HFFc6 (cell line): ENCODE data around the gene RFX7. TPM values are rescaled to one million over a fixed set of nuclear protein-coding genes. Genes with fewer than 3 reads are reported as not detected.

ENCODE experiments used
- DNase-seq: peaks from one replicate; pipeline ENCODE4 v3.0.0-alpha.2; 2018
- H3K27ac Mint-ChIP-seq: 2 replicates; pipeline ENCODE4 v1.8.0; 2020; ENCODE audit warnings: mild to moderate bottlenecking, mixed read lengths
- H3K27me3 Mint-ChIP-seq: 2 replicates; pipeline ENCODE4 v1.8.0; 2021; ENCODE audit warnings: mild to moderate bottlenecking, moderate library complexity, mixed read lengths; ENCODE audit not compliant: insufficient read depth
- H3K36me3 Mint-ChIP-seq: 2 replicates; pipeline ENCODE4 v1.8.0; 2021; ENCODE audit warnings: low read depth, mixed read lengths
- H3K4me1 Mint-ChIP-seq: 2 replicates; pipeline ENCODE4 v1.8.0; 2020; ENCODE audit warnings: low read depth, mixed read lengths
- H3K4me3 Mint-ChIP-seq: 2 replicates; pipeline ENCODE4 v1.8.0; 2020; ENCODE audit warnings: mild to moderate bottlenecking, moderate library complexity, mixed read lengths
- H3K9me3 Mint-ChIP-seq: 2 replicates; pipeline ENCODE4 v1.8.0; 2020; ENCODE audit warnings: mild to moderate bottlenecking, mixed read lengths
- total RNA-seq, 6 experiments: library from RNA; stranded (reverse); fragmentation: NEBNext Ultra II Directional; extraction: Animal tissue kit (Norgen Biotek cat#: 25700); gene quantifications; 2 replicates in 1 of 6; 3 replicates in 5 of 6; pipeline ENCODE4 v1.2.3, GENCODE V29; 2021
- TF ChIP-seq, protein P1 (sequence below): fragments of 200-600 bp; sonication (generic); IDR thresholded peaks from 2 replicates; pipeline ENCODE4 v1.5.0; 2021; ENCODE audit warnings: antibody characterized with exemption, mild to moderate bottlenecking

The RFX7 gene
- total RNA-seq, 6 experiments from 2014 or later, result 13.8 to 20.1 (median 16.5) TPM

DNA sequence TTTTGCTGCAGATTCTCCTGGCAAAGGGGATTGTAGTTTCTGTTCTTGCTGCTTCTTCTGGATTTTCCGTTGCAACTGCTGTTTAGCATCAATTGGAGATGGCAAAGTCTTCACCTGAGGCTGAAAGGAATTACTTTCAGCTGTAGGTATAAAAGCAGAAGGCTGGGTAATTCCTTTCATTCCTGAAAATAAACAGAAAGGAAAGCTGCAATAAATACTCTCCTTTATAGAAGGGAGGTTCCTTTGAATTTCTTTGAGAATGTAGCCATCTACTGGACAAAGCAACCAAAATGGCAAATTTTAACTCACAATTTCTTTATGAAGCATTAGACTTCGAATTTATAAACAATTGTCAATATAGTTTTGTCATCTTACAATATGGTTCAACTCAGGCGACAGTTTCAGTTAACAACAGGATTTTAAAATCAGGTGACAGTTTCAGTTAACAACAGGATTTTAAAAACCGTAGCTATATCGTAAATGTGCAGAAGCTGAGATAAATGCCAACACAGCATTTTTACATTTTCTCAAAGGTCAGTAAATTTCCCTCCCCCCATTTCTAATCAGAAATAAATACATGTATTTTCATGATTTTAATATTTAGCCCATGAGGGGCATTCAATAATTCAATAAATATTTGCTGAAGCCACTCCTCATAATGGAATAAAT, 145.3 kb downstream of the RFX7 start:
- no peaks in the 10 kb centered on the region for H3K27me3 Mint-ChIP-seq
- H3K36me3 Mint-ChIP-seq, result peaks cover 33% of the 10 kb centered on the region
- H3K9me3 Mint-ChIP-seq, result no peaks in the 10 kb centered on the region
- H3K4me1 Mint-ChIP-seq, result peaks cover 7% of the 10 kb centered on the region; the same call in 1 of the 2 replicates
- H3K4me3 Mint-ChIP-seq, result no peak overlapping the region
- no peak for DNase-seq
- H3K27ac Mint-ChIP-seq, result no peak overlapping the region
- TF ChIP-seq, protein P1, sequence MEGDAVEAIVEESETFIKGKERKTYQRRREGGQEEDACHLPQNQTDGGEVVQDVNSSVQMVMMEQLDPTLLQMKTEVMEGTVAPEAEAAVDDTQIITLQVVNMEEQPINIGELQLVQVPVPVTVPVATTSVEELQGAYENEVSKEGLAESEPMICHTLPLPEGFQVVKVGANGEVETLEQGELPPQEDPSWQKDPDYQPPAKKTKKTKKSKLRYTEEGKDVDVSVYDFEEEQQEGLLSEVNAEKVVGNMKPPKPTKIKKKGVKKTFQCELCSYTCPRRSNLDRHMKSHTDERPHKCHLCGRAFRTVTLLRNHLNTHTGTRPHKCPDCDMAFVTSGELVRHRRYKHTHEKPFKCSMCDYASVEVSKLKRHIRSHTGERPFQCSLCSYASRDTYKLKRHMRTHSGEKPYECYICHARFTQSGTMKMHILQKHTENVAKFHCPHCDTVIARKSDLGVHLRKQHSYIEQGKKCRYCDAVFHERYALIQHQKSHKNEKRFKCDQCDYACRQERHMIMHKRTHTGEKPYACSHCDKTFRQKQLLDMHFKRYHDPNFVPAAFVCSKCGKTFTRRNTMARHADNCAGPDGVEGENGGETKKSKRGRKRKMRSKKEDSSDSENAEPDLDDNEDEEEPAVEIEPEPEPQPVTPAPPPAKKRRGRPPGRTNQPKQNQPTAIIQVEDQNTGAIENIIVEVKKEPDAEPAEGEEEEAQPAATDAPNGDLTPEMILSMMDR, result peak; percentile 53; the same call in 1 of the 2 replicates

DNA sequence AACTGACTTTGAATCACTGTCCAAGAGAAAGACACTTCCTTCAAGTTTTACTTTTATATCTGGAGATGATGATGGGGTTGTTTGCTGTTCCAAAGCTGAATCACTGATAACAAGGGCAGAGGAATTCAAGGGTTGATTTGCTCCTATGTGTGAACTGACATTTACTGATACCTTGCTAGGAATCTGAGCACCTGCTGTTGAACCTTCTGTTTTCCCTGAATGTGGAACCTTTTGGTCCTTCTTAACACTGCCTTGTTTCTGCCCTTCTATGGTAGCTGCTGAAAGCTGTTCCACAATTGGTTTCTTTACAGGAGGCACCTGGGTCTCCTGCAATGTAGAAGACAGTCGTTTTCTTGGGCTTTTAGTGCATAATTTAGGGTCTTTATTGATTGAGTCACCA, 148.3 kb downstream of the RFX7 start:
- DNase-seq, result no peak
- Mint-ChIP-seq H3K27me3 (no peaks in the 10 kb centered on the region), H3K4me3 (no peak overlapping the region), H3K36me3 (peaks cover 36% of the 10 kb centered on the region), H3K4me1 (peaks cover 7% of the 10 kb centered on the region; the same call in 1 of the 2 replicates), H3K27ac (no peak overlapping the region), H3K9me3 (no peaks in the 10 kb centered on the region)
- TF ChIP-seq, protein P1, result no peak

DNA sequence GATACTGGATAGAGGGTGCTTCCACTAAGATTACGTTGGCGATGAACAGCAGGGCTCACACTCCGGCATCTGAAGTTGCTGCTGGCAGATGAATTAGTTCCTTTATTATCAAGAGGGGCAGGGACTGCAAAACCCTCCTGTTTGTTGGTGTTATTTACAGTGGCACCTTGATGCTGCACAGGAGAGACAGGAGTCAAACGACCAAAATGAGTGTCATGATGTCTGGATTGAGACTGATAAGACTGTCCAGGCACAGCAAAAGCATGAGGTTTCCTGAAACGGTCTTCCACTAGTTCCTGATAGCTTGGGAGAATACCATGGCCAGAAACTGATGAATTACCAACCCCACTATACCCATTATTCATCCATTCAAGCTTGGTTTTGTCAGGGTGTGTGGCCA, 149.5 kb downstream of the RFX7 start:
- peaks cover 31% of the 10 kb centered on the region for H3K36me3 Mint-ChIP-seq
- TF ChIP-seq, protein P1, result no peak
- no peaks in the 10 kb centered on the region for H3K9me3 Mint-ChIP-seq
- DNase-seq, result no peak
- no peak overlapping the region for H3K27ac Mint-ChIP-seq
- H3K27me3 Mint-ChIP-seq, result no peaks in the 10 kb centered on the region
- peaks cover 7% of the 10 kb centered on the region; the same call in 1 of the 2 replicates for H3K4me1 Mint-ChIP-seq
- H3K4me3 Mint-ChIP-seq, result no peak overlapping the region

DNA sequence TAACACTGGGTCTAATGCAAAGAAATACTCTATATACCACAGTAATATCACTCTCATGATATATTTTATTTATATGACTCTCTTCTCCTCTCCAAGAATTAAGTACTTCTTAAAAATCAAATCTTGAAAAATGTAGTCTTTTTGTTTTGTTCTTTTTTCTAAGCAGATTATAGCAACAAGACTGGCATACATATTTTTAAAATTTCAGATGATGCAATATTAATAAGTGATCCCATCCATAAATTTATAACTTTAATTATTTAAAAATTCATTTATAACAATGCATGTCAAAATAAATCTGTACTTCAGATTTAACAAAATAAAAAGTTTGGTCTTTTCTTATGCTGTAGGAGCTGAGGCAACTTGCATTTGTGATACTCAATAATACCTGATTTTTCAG, 155.3 kb downstream of the RFX7 start:
- TF ChIP-seq, protein P1, result no peak
- peaks cover 3% of the 10 kb centered on the region for H3K36me3 Mint-ChIP-seq
- H3K27me3 Mint-ChIP-seq, result no peaks in the 10 kb centered on the region
- DNase-seq, result no peak
- H3K4me1 Mint-ChIP-seq, result no peaks in the 10 kb centered on the region
- no peaks in the 10 kb centered on the region for H3K9me3 Mint-ChIP-seq
- H3K4me3 Mint-ChIP-seq, result no peak overlapping the region
- H3K27ac Mint-ChIP-seq, result no peak overlapping the region

DNA sequence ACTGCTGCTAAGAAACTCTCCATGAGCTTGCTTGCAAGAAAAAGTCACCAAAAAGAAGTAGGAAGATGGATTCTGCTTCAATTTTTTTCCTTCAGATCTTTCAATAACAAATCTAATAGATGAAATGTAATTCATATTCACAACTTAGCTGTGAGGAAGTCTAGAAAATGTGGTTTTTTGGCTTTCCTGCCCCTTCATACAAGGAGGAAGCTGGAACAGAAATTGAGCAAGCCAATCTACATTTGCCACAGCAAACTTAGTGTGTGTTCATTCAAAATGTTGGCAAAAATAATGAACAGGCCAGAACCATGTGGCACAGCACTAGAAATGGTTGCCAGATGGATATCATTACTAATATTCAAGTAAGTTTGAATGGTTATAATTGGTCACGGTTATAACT, 157.1 kb downstream of the RFX7 start:
- Mint-ChIP-seq H3K36me3 (no peaks in the 10 kb centered on the region), H3K27ac (no peak overlapping the region), H3K4me1 (peaks cover 5% of the 10 kb centered on the region; the same call in 1 of the 2 replicates), H3K9me3 (no peaks in the 10 kb centered on the region), H3K4me3 (no peak overlapping the region), H3K27me3 (no peaks in the 10 kb centered on the region)
- DNase-seq, result no peak
- TF ChIP-seq, protein P1, result no peak
